HG02870 (cell line): Measurements from ENCODE around the gene TMEM239.

ENCODE experiments used
- ATAC-seq: cut with Tn5 transposase; IDR thresholded peaks from one replicate; pipeline ENCODE4 v1.9.1; 2021; ENCODE audit warnings: mild to moderate bottlenecking, moderate library complexity; ENCODE audit not compliant: unreplicated experiment

Gene TMEM239

GRCh38 chr20:2846698-2847097, 30.5 kb downstream of the TMEM239 start:
- no peak for ATAC-seq

DNA sequence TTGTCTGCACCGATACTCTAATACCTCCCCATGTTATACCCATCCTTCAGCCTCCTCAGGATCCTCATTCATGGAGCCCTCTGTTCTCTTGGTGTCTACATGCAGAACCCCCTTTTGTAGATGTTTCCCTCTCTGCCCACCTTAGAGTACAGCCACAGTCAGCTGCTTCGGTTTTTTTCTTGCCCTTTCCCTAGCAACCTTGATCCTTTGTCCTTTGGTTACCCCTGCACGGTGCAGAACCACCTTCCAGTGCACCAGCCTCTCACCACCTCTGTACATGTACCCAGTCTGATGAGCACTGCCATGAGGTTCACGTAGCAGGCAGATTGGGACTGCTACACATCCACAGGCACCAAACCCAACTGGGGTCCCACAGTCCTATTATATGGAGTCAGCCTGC, 31.6 kb downstream of the TMEM239 start:
- no peak for ATAC-seq

- no peak for ATAC-seq
Observed at GRCh38 chr20:2849529-2849928, 33.4 kb downstream of the TMEM239 start.

DNA sequence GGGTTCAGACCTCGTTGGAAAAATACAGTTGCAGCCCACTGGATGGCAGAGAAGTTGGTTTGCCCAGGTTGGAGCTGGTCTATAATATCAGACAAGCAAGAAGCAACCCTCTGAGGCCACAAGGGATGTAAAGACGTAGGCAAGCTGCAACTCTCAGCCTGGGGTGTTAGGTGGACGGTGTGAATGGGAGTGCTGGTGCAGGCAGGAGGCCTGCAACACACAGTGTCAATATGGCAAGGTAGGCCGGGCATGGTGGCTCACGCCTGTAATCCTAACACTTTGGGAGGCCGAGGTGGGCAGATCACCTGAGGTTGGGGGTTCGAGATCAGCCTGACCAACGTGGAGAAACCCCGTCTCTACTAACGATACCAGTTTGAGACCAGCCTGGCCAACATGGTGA, 34.9 kb downstream of the TMEM239 start:
- ATAC-seq = no peak

GRCh38 chr20:2858591-2858990, 42.4 kb downstream of the TMEM239 start:
- no peak for ATAC-seq

GRCh38 chr20:2859330-2860121, 43.4 kb downstream of the TMEM239 start:
- no peak for ATAC-seq

DNA sequence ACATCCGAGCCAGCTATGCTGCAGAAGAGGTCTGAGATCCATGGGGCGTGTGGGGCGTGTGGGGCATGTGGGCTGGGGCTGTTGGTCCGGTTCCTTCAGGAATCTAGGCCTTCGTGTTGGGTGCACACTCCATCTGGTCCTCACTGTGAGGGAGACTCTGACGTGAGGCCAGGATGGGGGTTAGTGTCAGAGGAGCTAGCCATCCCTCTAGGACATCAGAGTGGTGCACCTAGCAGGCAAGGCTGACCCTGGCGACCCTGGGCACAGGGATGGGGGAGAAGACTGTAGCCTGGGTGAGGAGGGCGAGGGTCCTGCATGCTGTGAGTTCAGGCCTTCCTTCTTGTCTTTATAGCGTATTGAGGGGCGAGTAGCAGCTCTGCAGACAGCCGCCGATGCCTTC, 48.5 kb downstream of the TMEM239 start:
- ATAC-seq = no peak

- ATAC-seq = no peak
Observed at GRCh38 chr20:2865101-2865500, 48.9 kb downstream of the TMEM239 start.

DNA sequence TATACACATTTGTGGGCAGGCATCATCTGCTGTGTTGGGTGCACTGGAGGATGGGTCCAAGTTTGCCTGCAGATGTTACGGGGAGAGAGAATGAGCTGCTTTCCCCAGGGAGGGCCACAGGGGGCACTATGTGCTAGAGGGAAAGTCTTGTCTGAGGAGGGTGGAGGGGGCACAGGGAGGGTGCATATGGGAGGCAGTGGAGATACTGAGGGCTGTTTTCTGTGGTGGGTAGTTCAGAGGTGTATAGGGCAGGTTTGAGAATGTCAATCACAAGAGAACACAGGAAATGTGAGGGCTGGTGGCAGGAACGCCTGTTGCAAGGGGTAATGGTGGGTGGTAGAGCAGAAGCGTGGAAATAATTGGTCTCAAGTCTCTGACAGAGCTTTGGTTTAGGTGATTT, 49.5 kb downstream of the TMEM239 start:
- ATAC-seq = no peak

DNA sequence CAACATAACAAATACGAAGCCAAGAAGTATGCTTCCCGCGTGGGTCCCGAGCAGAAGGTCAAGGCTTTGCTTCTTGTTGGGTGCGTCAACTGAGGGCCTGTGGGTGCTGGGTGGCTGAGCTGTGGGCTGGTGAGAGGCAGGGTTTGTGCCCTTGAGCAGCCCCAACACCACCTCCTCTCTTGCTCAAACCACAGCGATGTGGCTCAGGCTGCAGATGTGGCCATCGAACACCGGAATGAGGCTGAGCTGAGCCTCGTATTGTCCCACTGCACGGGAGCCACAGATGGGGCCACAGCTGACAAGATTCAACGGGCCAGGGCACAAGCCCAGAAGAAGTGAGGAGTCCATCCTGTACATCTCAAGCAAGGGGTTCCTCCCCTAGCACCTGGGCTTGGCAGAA, 50.1 kb downstream of the TMEM239 start:
- no peak for ATAC-seq

GRCh38 chr20:2867081-2867864, 51.1 kb downstream of the TMEM239 start:
- no peak for ATAC-seq
